Activated CD4-positive, CD25-positive, alpha-beta regulatory T cell (primary cell): ENCODE results near the gene RMND5B.
"Not testable (repeated sequence)": the region's sequence is repeated elsewhere in the genome, so short reads cannot be mapped to it uniquely, and the experiment has no call there.

Experiments used
- DNase-seq, 4 experiments: peaks; one replicate each; lab custom pipeline; 2025; lab: John Stamatoyannopoulos, UW

The RMND5B gene, protein sequence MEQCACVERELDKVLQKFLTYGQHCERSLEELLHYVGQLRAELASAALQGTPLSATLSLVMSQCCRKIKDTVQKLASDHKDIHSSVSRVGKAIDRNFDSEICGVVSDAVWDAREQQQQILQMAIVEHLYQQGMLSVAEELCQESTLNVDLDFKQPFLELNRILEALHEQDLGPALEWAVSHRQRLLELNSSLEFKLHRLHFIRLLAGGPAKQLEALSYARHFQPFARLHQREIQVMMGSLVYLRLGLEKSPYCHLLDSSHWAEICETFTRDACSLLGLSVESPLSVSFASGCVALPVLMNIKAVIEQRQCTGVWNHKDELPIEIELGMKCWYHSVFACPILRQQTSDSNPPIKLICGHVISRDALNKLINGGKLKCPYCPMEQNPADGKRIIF

DNA sequence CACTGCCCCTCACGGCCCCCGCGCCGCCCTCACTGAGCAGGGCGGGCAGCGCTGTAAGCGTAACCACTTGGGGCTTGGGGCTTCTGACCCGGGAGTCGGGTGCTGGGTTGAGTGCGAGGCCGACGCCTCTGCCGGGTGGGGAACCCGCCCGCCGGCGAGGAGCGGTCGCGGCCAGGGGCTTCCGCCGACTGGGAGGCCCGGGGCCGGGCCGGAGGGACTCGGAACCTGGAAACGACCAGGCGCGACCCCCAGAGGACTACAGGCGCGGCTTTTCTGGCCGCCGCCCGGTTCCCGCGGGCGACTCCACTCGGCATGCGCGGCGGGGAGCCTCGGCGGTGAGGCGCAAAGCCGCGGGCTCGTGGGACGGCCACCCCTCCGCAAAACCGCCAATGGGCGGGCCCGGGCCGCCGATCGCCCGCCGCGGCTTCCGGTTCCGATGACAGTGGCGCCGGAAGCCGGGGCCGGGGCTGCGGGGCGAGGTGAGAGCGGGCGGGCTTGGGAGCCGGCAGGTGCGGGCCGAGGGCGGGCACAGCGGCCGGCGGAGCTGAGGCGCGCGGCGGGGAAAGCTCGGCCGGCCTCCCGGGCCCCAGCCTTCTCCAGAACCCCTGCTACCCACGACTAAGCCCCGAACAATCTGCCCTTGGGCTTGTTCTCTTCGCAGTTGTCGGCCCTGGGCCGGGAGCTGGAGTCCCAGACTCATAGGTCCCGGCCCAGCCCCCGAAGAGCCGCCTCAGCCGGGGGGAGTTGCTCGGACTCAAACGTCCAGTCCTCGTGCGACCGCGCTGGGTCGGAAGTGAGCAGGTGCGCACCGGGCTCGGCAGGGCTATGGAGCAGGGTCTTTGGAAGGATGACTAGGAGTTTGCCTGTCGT, at the start of gene RMND5B:
RMND5B (plus strand) TSS at position 439 of the 870 bp plus-strand sequence. CDS start 7,106 bp downstream, outside the sequence.
- DNase-seq = peak; percentile 65 to 78 (median 75)

DNA sequence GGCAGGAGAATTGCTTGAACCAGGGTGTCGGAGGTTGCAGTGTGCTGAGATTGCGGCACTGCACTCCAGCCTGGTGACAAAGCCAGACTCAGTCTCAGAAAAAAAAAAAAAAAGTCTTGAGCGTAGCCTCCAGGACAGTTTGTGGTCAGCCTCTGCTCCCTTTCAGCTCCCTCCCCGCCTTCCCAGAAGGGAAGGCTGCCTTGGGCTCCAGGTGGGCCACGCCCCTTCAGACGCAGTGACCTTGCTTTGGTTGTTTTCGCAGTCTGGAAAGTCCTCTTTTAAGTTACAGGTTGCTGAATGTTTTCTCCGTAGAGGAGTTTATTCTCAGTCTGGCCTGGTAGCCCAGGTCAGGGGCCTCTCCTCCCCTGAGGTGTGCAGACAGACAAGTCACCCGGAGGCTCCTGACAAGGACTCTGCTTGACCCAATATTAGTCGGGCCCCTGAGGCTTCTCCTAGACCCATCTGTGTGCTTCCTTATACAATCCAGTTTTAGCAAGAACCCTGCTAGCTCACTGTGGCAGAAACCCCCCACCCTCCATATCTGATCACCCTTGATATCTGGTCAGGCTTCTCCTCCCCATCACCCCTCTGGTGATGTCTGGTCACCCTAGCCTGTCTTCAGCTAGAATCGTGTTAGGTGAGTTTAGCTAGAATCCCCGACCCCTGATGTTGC, 49.1 kb upstream of the RMND5B start:
- no peak for DNase-seq

DNA sequence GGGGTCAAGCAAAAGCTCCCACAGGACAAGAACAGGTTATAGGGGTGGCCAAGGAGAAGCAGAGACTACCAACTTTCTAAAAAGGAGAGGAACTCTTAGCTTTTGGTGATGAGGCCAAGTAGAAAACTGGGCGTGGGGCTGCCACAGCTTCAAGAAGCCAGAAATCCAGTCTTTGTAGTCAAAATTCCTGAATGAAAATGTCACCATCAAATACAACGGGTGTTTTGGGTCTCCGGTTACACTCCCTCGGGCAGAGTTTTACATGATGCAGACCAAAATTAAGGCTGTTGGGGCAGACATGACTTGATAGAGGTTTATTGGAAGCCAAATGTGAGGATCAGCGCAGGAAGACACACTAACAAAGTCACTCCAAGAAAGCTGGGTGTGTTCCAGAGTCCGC, 46.9 kb upstream of the RMND5B start:
- DNase-seq = no peak

DNA sequence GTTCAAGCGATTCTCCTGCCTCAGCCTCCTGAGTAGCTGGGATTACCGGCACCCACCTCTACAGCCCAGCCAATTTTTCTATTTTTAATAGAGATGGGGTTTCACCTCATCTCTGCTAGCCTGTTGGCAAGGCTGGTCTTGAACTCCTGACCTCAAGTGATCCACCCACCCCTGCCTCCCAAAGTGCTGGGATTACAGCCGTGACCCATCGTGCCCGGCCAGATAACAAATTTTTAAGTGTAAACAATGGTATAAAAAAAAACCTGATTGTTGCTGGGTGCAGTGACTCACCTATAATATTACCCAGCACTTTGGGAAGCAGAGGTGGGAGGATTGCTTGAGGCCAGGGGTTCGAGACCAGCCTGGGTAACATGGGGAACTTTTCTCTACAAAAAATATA, 45.5 kb upstream of the RMND5B start:
- no peak for DNase-seq

DNA sequence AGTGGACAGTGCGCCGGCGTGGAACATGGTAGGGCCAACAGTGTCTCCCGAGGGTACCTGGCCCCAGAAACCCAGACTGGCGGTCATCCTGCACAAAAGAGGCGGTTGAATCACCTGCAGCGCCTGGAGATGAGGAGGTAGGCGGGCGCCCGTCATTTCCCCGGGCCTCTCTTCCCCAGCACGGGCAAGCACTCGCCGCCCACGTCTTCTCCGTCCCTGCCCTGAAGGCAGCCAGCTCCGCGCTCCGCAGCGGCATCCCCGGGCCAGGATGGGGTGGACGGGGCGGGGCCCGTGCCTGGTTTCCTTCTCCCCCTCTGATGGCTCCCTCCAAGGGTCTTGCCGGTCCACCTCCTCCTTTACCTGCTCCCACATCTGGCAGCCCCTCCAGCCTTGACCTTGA, 44.5 kb upstream of the RMND5B start:
- DNase-seq = no peak

DNA sequence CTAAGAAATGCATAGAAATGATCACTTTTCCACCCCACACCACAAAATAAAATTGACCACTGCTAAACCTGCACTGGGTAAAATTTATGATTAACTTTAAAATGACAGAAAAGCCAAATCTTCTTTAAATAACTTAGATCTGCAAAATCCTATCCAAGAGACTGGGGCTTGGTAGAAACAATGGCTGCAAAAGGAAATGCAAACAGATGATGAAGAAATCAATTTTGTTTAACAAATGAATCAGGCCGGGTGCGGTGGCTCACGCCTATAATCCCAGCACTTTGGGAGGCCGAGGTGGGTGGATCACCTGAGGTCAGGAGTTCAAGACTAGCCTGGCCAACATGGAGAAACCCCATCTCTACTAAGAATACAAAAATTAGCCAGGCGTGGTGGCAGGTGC, 43.6 kb upstream of the RMND5B start:
- DNase-seq = not testable (repeated sequence)

DNA sequence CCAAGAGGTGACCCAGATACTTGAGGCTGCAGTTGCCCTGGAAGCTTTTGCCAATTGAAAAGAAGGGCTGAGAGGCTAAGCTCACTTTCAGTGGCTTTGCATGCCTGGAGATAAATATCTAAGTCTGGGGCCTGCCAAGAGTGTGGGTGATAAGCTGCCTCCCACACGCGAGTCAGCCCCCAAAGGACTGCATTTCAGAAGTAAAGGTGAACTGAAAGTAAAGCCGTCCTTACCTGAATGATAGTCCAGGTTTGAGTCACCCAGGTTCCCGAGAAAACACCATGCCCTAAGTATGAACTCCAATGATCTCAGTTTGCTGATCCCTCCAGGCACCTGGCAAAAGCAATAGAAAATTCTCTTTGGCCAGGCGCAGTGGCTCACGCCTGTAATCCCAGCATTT, 40.0 kb upstream of the RMND5B start:
- no peak for DNase-seq

DNA sequence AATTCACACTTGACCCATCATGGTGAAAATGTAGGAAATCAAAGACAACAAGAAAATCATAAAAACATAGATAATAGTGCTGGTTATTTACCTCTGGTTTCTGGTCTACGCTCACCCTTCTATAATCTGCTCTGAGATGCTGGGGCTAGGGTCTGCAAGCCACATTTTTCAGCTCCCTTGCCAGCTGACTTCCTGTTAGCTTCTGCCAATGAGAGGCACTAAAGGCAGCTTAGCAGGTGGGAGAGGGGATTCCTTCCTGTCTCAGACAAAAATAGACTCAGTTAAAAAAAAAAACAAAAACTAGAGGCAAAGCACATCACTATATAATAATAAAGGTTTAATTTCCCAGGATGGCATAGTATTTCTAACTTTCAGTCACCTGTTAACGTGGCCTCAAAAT, 37.7 kb upstream of the RMND5B start:
- no peak for DNase-seq

DNA sequence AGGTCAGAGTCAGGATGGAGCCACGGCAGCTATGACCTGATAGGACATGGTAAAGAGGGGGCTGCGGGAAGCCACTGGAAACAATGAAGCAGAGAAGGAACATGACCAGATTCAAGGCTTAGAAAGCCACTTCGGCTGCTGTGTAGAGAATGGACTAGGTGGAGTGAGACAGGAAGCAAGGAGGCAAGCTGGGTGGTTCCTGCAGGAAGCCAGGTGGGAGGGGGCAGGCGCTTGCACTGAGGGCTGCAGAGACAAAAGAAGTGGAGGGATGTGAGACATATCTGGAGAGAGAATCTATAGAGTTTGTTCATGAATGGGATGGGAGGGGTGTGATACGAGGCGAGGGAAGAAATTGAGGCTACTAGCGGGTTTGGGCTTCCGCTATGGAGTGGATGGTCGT, 36.5 kb upstream of the RMND5B start:
- DNase-seq = no peak

DNA sequence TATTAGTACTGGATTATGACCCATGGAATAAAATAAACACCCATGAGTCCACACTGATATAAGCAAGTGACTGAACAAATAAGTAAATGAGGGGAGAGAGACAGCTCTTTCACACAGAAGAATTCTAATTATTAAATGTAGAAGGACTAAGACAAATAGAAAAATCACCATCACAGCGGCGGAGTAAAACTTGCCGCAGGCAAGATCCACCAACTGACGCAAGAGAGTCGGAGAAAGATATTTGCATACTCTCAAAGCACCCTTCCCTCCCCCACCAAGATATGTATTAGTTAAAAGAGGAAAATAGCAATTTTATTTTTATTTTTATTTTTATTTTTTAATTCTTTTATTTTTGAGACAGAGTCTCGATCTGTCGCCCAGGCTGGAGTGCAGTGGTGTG, 32.1 kb upstream of the RMND5B start:
- no peak for DNase-seq

DNA sequence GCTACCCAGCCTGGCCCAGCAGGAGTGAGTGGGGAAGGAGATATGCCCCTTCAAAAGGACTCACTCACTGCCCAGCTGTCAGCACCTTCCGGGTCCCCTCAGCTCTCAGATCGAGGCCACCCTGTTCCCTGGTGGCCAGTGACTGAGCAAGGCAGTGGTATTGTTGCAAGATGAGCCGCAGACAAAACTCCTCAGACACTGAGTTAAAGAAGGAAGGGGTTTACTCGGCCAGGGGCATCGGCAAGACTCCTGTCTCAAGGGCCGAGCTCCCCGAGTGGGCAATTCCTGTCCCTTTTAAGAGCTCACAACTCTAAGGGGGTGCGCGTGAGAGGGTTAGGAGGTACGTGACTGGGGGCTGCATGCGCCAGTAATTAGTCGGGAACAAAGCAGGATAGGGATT, 27.2 kb upstream of the RMND5B start:
- no peak for DNase-seq

DNA sequence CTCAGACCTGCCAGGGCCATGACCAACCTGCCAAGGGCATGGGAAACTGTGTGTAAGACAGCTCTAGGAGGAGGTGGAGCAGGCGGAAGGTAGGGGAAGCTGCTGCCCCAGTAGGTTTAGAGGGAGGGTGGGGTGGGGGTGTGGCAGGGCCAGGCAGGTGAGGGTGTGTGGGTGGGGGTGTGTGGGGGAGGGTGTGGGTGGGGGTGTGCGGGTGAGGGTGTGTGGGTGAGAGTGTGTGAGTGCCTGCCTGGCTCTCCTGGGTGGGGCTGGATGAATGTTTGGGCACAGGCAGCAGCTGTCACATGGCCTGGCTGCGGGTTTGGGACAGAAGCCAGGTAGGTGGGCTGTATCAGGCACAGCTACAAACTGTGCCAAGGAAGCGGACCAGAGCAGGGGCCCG, 26.3 kb upstream of the RMND5B start:
- no peak for DNase-seq

DNA sequence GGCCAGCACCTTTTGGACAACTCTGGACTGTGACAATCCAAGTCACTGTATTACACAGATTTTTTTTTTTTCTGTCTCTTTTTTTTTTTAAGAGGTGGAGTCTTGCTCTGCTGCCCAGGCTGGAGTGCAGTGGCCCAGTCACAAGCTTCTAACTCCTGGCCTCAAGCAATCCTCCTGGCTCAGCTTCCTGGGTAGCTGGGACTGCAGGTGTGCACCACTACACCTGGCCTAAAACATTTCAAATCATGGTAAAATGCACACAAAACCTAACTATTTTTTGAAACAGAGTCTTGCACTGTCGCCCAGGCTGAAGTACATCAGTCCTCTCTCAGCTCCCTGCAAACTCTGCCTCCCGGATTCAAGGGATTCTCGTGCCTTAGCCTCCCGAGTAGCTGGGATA, 24.7 kb upstream of the RMND5B start:
- no peak for DNase-seq

DNA sequence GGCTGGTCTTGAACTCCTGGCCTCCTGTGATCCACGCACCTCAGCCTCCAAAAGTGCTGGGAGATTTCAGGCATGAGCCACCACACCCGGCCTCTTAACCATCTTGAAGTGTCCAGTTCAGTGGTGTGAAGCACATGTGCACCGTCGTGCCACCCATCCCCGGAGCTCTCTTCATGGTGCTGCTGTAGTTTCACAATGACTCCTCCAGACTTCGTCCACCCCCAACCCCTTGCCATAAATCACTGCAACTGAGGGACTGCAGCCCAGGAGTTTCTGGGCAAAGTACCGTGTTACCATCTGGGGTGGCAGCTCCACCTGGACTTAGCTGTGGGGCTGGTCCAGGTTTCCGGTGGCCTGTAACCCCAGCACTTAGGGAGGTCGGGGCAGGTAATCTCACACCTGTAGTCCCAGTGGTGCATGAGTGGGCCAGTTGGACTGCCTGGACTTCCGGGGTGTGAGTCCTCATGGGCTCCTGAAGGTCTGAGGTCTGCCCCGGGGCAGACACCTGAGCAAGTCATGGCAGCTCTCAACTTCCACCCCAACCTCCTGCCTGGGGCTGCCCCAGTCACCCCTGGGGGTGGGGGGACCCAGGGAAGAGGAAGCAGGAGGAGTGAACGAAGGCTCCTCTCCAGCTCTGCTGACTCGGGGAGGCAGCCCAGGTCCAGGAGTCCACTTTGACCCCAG, 24.1 kb upstream of the RMND5B start:
- DNase-seq = no peak

DNA sequence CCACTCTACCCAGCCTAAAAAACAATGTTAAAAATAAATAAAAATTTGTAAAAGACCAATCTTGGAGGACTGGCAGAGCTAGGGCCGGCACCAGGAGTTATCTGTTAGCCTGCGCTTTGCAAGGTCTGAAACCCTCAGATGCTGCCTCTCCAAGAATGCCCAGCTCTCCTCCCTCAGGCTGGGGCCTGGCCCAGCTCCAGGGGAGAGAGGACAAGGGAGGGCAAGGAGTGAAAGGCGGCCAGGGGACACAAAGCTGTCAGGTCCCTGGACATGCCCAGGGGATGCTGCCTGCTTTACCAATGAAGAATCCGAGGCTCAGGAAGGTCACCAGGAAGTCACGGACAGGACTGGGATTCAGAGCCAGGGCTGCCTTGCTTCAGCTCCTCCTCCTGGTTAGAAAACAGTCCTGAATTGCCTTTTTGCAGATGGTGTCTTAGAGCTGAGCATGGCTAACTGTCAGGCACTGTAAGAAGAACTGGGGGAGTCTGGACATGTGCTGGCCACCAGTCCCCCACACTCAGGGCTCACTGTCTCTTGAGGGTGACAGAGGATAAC, 23.0 kb upstream of the RMND5B start:
- no peak for DNase-seq

DNA sequence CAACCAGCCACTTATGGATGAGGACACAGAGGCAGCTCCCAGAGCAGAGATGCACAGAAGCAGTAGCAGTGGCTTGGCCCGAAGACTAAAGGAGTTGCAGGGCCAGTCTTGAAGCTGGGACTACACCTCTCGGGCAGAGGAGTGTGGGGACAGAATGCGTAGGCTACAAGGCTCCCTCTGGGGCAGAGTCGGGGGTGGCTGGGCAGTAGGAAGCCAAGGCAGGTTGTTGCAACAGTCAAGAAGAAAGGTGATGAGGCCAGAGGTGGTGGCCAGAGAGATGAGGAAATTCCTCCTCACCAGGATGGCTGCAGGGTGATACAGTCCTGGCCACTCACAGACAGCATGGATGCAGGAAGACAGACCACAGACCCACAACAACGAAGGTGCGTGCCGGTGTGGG, 22.4 kb upstream of the RMND5B start:
- DNase-seq = no peak

DNA sequence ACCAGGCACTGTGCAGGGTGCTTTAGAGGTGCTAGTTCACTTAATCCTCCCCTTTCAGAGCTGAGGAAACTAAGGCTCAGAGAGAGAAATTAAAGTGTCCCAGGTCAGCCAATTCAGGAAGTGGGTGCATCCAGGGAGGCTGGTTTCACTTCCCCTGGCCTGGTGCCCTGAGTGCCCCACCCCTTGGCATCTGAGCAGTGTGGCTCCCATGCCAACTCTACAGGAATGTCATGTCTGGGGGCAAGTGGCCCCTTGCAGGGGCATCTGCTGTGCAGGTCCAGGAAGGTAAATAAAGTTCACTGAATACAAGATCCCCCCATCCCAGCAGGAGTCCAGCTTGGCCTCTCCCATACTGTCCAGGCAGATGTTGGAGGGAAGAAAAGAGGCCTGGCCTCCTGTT, 21.8 kb upstream of the RMND5B start:
- no peak for DNase-seq

DNA sequence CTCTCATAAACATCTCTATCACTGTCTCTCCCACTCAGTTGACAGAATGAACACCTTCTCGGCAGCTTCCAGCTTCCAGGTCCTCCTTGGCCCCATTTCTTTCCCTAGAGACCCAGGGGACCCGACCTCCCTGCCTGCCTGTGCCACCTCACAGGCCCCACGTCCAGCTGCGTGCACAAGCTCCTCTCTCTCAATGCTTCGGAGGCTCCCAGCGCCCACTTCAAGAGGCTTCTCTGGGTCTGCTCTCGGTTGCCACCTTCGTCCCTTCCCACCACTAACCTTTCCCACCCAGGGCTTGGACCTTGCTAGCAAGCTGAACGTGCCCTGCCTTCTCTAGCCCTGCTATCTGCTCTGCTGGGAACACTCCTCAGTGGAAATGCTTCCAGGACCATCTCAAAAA, 20.3 kb upstream of the RMND5B start:
- DNase-seq = no peak

DNA sequence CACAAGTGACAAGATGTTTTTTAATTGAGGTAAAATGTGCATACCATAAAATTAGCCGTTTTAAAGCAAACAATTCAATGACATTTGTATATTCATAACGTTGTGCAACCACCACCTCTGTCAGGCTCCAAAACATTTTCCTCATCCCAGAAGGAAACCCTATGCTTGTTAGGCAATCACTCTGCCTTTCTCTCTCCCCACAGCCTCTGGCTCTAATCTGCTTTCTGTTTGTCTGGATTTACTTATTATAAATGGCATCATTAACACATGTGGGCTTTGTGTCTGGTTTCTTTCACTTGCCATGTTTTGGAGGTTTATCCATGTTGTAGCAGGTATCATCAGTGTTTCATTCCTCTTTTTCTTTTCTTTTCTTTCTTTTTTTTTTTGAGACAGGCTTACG, 18.9 kb upstream of the RMND5B start:
- DNase-seq = no peak

DNA sequence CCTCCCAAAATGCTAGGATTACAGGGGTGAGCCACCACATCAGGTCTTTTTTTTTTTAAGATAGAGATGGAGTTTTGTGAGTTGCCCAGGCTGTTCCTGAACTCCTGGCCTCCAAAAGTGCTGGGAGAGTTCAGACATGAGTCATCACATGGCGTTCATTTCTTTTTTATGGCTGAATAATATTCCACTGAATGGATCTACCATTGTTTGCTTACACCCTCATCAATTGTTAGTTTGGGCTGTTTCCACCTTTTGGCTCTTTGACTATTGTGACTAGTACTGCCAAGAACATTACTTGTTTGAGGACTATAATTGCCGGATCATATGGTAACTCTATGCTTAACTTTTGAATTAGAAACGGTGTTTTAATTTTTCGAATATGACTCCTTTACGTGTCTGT, 18.3 kb upstream of the RMND5B start:
- no peak for DNase-seq

DNA sequence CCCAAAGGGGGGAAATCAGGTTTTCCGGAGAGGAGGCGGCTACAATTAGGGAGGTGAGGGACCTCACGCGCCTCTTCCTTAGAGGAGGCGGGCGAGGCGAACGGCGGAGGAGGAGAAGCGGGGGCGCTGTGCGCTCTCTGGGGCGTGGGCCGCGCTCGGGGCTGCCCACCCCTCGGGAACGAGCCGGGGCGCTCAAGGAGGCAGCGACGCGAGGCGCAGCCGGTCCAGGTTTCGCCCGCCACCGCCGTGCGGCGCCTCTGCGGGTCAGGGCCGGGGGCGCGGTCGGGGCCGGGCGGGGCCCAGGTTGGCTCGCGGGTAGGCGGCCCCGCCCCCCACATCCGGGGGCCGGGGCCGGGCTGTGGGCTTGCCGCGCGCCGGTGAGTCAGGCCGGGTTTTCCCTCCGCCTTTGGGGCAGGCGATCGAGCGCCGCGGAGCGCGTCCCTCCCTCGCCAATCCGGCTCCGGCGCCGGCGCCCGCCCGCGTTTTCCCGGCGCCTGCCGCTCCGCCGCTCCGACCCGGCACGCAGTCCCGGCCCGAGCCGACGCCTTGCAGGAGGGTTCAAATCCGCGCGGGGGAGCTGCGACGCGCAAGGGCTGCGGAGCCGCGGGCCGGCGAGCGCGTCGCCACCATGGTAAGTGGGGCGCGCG, 17.6 kb upstream of the RMND5B start, which contains the start of gene N4BP3:
N4BP3 (plus strand) TSS at position 392 of the 647 bp plus-strand sequence. CDS start 6,052 bp downstream, outside the sequence.
- DNase-seq = peak; percentile 63 to 73 (median 68)
